Measurements from ENCODE around the gene TEPSIN. TPM values are rescaled to one million over a fixed set of nuclear protein-coding genes. Genes with fewer than 3 reads are reported as not detected.
A peak's percentile ranks its signal among the peaks of the same experiment; 100 is the strongest.

The TEPSIN gene
- total and polyA plus RNA-seq, 12 donors, result 3.1 to 144 (median 40.6) TPM

DNA sequence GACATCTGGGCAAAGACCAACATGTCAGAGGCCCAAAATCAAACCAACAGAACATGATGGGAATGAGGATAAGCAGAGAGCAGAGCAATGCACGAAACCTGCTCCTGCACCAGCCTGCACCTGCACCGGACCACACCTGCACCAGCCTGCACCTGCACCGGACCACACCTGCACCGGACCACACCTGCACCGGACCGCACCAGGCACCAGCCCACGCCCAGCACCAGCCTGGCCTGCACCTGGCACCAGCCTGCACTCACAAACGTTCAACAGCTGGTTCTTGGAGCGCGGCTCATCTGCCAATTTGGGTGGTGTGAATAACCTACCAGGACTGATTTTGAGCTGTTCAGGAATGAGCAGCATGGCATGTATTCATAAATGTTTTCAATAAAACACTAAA lies 34.3 kb downstream of the TEPSIN start:
- no peaks in the 10 kb centered on the region for H3K36me3 ChIP-seq (replicated peaks in 1 of 2)
- DNase-seq, result no peak

DNA sequence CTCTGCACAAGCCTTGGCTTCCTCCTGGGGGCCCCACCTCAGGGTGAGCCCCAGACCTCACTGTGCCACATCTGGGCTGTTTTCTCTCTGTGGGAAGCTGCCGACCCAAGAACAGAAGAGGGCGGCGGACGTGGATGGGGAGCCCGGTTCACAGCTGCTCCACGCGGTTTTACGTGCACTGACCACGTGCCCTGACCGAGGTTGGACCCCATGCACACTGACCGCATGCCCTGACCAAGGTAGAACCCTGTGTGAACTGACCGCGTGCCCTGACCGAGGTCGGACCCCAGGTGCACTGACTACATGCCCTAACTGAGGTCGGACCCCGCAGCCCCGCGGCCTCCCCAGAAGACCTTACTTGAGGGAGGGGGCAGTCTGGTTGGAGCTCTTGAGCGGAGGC lies 35.7 kb downstream of the TEPSIN start:
- H3K9me3 ChIP-seq (replicated peaks in 1 of 3), result no peaks in the 10 kb centered on the region
- intact Hi-C loops (cut with DNase I), result loop anchor here in 1 of 2 donors (5.0 kb wide), 1 partner anchor 61 kb away; no protein-coding TSS in a partner anchor
- WGBS, 4 donors, result 90 to 98% (median 96%) methylated on average over 10 to 20 of the region's 20 CpGs
- H3K27ac ChIP-seq, result no peak overlapping the region
- no peak overlapping the region for H3K4me3 ChIP-seq
- TF ChIP-seq, protein P1, sequence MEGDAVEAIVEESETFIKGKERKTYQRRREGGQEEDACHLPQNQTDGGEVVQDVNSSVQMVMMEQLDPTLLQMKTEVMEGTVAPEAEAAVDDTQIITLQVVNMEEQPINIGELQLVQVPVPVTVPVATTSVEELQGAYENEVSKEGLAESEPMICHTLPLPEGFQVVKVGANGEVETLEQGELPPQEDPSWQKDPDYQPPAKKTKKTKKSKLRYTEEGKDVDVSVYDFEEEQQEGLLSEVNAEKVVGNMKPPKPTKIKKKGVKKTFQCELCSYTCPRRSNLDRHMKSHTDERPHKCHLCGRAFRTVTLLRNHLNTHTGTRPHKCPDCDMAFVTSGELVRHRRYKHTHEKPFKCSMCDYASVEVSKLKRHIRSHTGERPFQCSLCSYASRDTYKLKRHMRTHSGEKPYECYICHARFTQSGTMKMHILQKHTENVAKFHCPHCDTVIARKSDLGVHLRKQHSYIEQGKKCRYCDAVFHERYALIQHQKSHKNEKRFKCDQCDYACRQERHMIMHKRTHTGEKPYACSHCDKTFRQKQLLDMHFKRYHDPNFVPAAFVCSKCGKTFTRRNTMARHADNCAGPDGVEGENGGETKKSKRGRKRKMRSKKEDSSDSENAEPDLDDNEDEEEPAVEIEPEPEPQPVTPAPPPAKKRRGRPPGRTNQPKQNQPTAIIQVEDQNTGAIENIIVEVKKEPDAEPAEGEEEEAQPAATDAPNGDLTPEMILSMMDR (IDR thresholded peaks at IDR 0.05), result no peak
- TF ChIP-seq POLR2A (IDR thresholded peaks at IDR 0.05), result no peak
- DNase-seq, result no peak
- H3K36me3 ChIP-seq (replicated peaks in 1 of 2), result no peaks in the 10 kb centered on the region
- H3K27me3 ChIP-seq, result no peaks in the 10 kb centered on the region
- no peaks in the 10 kb centered on the region for H3K4me1 ChIP-seq (replicated peaks in 1 of 2)

More for the DNA sequence above, 34.3 kb downstream of the TEPSIN start:
- Histone ChIP-seq H3K9me3 (replicated peaks in 1 of 3) (no peaks in the 10 kb centered on the region), H3K27ac (no peak overlapping the region), H3K4me3 (no peak overlapping the region), H3K4me1 (replicated peaks in 1 of 2) (no peaks in the 10 kb centered on the region), H3K27me3 (no peaks in the 10 kb centered on the region)
- intact Hi-C loops (cut with DNase I), result loop anchor here in 1 of 2 donors (5.0 kb wide), 1 partner anchor 62 kb away; no protein-coding TSS in a partner anchor
- 90 to 93% (median 92%) methylated on average over 7 to 10 of the region's 10 CpGs; no CpG with 5 or more reads in 1 of the 4 donors for WGBS, 4 donors
- no peak for TF ChIP-seq POLR2A (IDR thresholded peaks at IDR 0.05)
- TF ChIP-seq, protein P1 (IDR thresholded peaks at IDR 0.05), result no peak

DNA sequence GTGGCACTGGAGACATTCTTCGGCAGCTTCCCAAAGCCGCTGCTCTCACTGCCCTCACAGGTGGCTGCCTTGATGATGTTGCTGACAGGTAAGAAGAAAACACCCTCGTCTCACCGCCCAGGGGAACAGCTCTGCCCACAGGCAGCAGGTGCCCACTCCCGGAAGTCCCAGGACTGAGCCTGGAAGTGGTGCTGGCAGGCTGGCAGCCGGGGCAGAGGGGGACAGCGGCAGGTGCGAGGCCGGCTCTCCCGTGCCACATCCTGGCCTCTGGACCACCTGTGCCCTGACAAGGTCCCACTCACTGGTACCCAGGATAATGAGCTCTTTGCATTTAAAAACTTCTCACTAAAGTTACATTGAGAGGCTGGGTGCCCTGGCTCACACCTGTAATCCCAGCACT lies 36.5 kb downstream of the TEPSIN start:
- Histone ChIP-seq H3K4me1 (replicated peaks in 1 of 2) (no peaks in the 10 kb centered on the region), H3K36me3 (replicated peaks in 1 of 2) (no peaks in the 10 kb centered on the region), H3K9me3 (replicated peaks in 1 of 3) (no peaks in the 10 kb centered on the region), H3K27me3 (no peaks in the 10 kb centered on the region), H3K4me3 (no peak overlapping the region), H3K27ac (no peak overlapping the region)
- DNase-seq, result no peak
- WGBS, 4 donors, result 94 to 99% (median 97%) methylated on average over 6 to 10 of the region's 10 CpGs
- intact Hi-C loops (cut with DNase I), result loop anchor here in 1 of 2 donors (5.0 kb wide), 1 partner anchor 60 kb away; no protein-coding TSS in a partner anchor
- TF ChIP-seq POLR2A (IDR thresholded peaks at IDR 0.05), result no peak
- TF ChIP-seq, protein P1 (IDR thresholded peaks at IDR 0.05), result no peak

DNA sequence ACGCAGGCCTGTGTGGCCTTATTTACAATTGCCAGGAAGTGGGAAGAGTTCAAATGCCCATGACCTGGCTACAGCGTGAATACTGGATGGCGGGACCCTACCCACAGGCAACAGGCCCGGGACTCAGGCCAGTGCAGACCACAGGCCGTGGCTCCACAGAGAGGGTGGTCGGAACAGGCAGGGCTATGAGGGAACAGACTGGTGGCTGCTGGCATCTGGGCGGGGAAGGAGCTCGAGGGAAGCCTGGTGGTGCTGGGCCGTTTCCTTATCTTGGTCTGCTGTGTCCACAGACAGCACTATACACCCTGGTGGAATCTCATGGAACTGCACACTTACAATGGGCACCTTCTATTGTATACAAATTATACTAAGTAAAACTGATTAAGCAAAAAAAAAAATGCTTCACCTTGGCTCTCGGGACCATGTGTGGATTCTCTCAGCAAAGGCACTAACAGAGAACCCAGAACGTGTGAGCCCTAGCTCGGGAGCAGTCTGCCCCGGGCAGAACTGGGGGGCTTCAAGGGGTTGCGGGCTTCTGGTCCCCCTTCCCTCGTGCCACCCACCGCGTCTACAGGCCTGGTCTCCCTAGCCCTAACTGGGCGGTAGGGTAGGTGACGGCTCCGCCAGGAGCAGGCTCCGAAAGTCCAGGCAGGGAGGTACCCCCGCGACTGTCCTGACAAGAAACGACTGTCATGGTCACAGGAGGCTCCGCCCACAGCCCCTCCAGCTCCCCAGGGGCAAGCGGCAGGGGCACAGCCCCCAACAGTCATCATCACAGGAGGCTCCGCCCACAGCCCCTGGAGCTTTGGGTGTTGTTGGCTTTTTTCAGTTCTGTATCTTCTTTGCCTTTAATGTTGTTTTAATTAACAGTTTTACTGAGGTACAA lies 37.9 kb downstream of the TEPSIN start:
- Histone ChIP-seq H3K27me3 (no peaks in the 10 kb centered on the region), H3K27ac (no peak overlapping the region), H3K4me1 (replicated peaks in 1 of 2) (no peaks in the 10 kb centered on the region), H3K4me3 (no peak overlapping the region), H3K9me3 (replicated peaks in 1 of 3) (no peaks in the 10 kb centered on the region), H3K36me3 (replicated peaks in 1 of 2) (no peaks in the 10 kb centered on the region)
- intact Hi-C loops (cut with DNase I), result loop anchor here in 1 of 2 donors (5.0 kb wide), 1 partner anchor 59 kb away; no protein-coding TSS in a partner anchor
- TF ChIP-seq, protein P1 (IDR thresholded peaks at IDR 0.05), result peak; percentile 57 to 67 (median 63)
- TF ChIP-seq POLR2A (IDR thresholded peaks at IDR 0.05), result no peak
- peak; percentile 55 to 84 (median 70) for DNase-seq
- WGBS, 4 donors, result 62 to 80% (median 73%) methylated on average over 12 to 27 of the region's 27 CpGs
